Keratinocyte (primary cell): ENCODE data around the gene PSMD14. TPM values are rescaled to one million over a fixed set of nuclear protein-coding genes. Genes with fewer than 3 reads are reported as not detected.

Experiments
- DNase-seq: peaks from one replicate; pipeline ENCODE4 v3.0.0-alpha.2; 2011; ENCODE audit warnings: low read depth, missing footprints, low spot score
- FAIRE-seq: peaks from 2 replicates; lab custom pipeline; 2011; peaks lifted over from hg19 to GRCh38; lab: Jason Lieb, UNC
- H2AFZ ChIP-seq: 2 replicates; pipeline ENCODE4 v1.6.0; 2012; ENCODE audit warnings: low read length, control low read depth, inconsistent platforms; ENCODE audit not compliant: control insufficient read depth
- H3K27ac ChIP-seq: 2 replicates; pipeline ENCODE4 v1.5.1; 2011; ENCODE audit warnings: low read length; ENCODE audit not compliant: control insufficient read depth, insufficient read depth
- H3K27me3 ChIP-seq: 3 replicates; pipeline ENCODE4 v1.6.0; 2011; ENCODE audit warnings: low read length; ENCODE audit not compliant: control insufficient read depth, insufficient read depth; ENCODE audit errors: extremely low read depth
- H3K36me3 ChIP-seq, 2 experiments: 2 replicates in 1 of 2; 3 replicates in 1 of 2; pipeline ENCODE4 v1.5.1; 2011; ENCODE audit warnings: low read length in 2 of 2, mild to moderate bottlenecking in 1 of 2; ENCODE audit not compliant: control insufficient read depth in 2 of 2, insufficient read depth in 2 of 2; ENCODE audit errors: extremely low read depth in 1 of 2
- H3K4me1 ChIP-seq: 3 replicates; pipeline ENCODE4 v1.5.1; 2011; ENCODE audit warnings: low read length; ENCODE audit not compliant: control insufficient read depth, insufficient read depth; ENCODE audit errors: extremely low read depth
- H3K4me2 ChIP-seq: 3 replicates; pipeline ENCODE4 v1.6.0; 2011; ENCODE audit warnings: low read depth, low read length; ENCODE audit not compliant: control insufficient read depth, insufficient read depth; ENCODE audit errors: extremely low read depth
- H3K4me3 ChIP-seq, 3 experiments: fragments of 200-600 bp in 1 of 3; sonication (generic) in 1 of 3; 2 replicates in 2 of 3; 3 replicates in 1 of 3; pipeline ENCODE4 v1.5.1; 2011 to 2016; ENCODE audit warnings: low read length in 3 of 3, mild to moderate bottlenecking in 3 of 3, control low read depth in 2 of 3, inconsistent platforms in 1 of 3, low read depth in 1 of 3, mixed read lengths in 1 of 3, mixed run types in 1 of 3, moderate library complexity in 1 of 3; ENCODE audit not compliant: control insufficient read depth in 2 of 3, insufficient read depth in 2 of 3; ENCODE audit errors: extremely low read depth in 1 of 3
- H3K79me2 ChIP-seq: 2 replicates; pipeline ENCODE4 v1.6.0; 2012; ENCODE audit warnings: low read length; ENCODE audit not compliant: control insufficient read depth, insufficient read depth
- H3K9ac ChIP-seq: 3 replicates; pipeline ENCODE4 v1.6.0; 2011; ENCODE audit warnings: low read length; ENCODE audit not compliant: control insufficient read depth, insufficient read depth; ENCODE audit errors: extremely low read depth
- H3K9me1 ChIP-seq: 3 replicates; pipeline ENCODE4 v1.6.0; 2011; ENCODE audit warnings: low read length; ENCODE audit not compliant: control insufficient read depth, insufficient read depth; ENCODE audit errors: extremely low read depth
- H3K9me3 ChIP-seq: 2 replicates; pipeline ENCODE4 v1.5.1; 2012; ENCODE audit warnings: low read depth, low read length; ENCODE audit not compliant: control insufficient read depth
- H4K20me1 ChIP-seq: 3 replicates; pipeline ENCODE4 v1.6.0; 2011; ENCODE audit warnings: low read length; ENCODE audit not compliant: control insufficient read depth, insufficient read depth; ENCODE audit errors: extremely low read depth
- EZH2 ChIP-seq: IDR thresholded peaks from one replicate; pipeline ENCODE4 v1.6.1; 2012; ENCODE audit warnings: inconsistent platforms, mild to moderate bottlenecking, low read length, moderate library complexity
- dilution Hi-C: fragments of 300-500 bp; cut with MboI; formaldehyde crosslinking; loops from one replicate; pipeline ENCODE4 v1.7.0; 2020; ENCODE audit warnings: low sequenced_read_pairs; ENCODE audit not compliant: extremely low pct_ligation_motif_present
- polyA plus RNA-seq, 5 experiments: library from polyadenylated mRNA; depleted of rRNA in 3 of 5; stranded (reverse) in 3 of 5; stranded (forward) in 1 of 5; unstranded in 1 of 5; fragments of >200 nt; gene quantifications; 1 replicate in 1 of 5; 2 replicates in 3 of 5; 3 replicates in 1 of 5; pipeline versions ENCODE4 v1.2.1 to v1.2.3, GENCODE V29; 2011 to 2012; ENCODE audit warnings: missing spikeins in 2 of 5, low read depth in 1 of 5, low replicate concordance in 1 of 5
- TF ChIP-seq, protein P1 (sequence below), 3 experiments: IDR thresholded peaks in 1 of 3; conservative IDR thresholded peaks in 1 of 3; optimal IDR thresholded peaks in 1 of 3; 2 replicates in 2 of 3; 3 replicates in 1 of 3; pipeline versions ENCODE3 to v1.5.1; 2011; ENCODE audit warnings: low read length in 3 of 3, mild to moderate bottlenecking in 3 of 3, moderate library complexity in 2 of 3, control low read depth in 1 of 3, inconsistent platforms in 1 of 3; ENCODE audit not compliant: insufficient read depth in 2 of 3; ENCODE audit errors: extremely low read depth in 1 of 3

Gene PSMD14
- polyA plus RNA-seq, 1 donor (not counting 4 experiments of a cell fraction or from before 2014, with no cell fraction given) = 136 TPM

DNA sequence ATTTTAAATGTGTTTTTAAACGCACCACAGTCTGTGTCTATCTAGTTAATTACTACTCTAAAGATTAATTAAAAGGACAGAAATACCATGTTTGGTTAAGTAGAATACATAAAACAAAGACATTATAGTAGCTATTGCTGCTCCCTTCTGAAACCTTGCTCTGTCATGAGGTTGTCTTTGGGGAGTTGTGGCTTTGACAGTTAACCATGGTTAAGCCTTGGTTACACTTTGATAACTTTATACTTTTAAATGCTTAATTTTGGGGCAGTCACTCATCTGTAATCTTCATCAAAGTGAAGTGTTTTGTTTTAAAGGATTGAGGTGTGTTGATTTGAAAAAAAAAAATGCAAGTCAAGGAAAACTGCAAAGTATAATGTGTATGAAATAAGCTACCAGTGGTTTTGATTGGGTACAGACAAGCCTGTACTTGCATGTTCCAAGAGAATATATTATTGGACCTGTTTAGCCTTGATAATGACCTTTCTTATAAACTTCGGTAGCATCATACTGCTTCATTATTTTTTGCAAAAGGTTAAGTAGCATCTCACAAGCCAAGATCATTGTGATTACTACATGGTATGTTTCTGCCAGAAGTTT lies 78.1 kb downstream of the PSMD14 start:
- FAIRE-seq (no peak), DNase-seq (no peak)
- dilution Hi-C loops = no loop called here

DNA sequence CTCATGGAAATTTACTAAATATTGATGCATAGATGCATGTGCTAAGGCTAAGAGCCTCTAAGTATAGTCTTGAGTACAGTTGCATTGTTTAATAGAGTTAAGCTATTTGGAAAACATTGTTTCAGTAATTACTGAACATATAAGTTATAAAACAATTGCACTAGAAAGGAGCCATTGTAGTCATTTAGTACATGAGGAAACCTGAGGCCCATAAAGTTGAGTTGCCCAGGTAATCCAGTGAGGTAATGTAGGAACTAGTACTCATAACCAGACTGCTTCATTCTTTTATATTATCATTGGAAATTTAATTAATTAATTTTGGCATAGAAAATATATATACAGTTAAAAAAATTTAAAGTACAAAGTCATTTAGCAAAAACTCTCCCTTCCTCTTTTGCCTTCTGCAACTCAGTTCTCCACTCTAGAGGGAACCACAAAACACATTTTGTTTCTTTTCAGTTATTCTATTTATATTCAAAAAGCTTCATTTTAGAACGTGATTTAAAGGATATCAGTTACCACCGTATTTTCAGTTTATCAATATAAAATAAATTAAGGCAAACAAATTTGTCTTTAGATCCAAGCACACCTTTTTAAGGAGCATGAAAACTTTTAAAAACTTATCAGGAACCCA lies 80.0 kb downstream of the PSMD14 start:
- Histone ChIP-seq H3K4me1 (no peaks in the 10 kb centered on the region), H3K9me1 (no peaks in the 10 kb centered on the region), H3K4me3 (no peak overlapping the region), H3K79me2 (no peaks in the 10 kb centered on the region), H3K4me2 (no peak overlapping the region), H3K36me3 (peaks cover 3 to 5% of the 10 kb centered on the region in 2 experiments), H3K27me3 (no peaks in the 10 kb centered on the region), H3K27ac (no peak overlapping the region), H4K20me1 (no peaks in the 10 kb centered on the region), H2AFZ (no peak overlapping the region), H3K9ac (no peak overlapping the region), H3K9me3 (no peaks in the 10 kb centered on the region)
- FAIRE-seq (no peak), DNase-seq (no peak)
- dilution Hi-C loops = no loop called here
- TF ChIP-seq, protein P1, sequence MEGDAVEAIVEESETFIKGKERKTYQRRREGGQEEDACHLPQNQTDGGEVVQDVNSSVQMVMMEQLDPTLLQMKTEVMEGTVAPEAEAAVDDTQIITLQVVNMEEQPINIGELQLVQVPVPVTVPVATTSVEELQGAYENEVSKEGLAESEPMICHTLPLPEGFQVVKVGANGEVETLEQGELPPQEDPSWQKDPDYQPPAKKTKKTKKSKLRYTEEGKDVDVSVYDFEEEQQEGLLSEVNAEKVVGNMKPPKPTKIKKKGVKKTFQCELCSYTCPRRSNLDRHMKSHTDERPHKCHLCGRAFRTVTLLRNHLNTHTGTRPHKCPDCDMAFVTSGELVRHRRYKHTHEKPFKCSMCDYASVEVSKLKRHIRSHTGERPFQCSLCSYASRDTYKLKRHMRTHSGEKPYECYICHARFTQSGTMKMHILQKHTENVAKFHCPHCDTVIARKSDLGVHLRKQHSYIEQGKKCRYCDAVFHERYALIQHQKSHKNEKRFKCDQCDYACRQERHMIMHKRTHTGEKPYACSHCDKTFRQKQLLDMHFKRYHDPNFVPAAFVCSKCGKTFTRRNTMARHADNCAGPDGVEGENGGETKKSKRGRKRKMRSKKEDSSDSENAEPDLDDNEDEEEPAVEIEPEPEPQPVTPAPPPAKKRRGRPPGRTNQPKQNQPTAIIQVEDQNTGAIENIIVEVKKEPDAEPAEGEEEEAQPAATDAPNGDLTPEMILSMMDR (optimal IDR thresholded peaks at IDR 0.05 in 1 of 3, IDR thresholded peaks at IDR 0.05 in 1 of 3, conservative IDR thresholded peaks at IDR 0.05 in 1 of 3; ENCODE audit: extremely low read depth in 1 of 3, insufficient read depth in 2 of 3, low read length in 3 of 3) = no peak
- TF ChIP-seq EZH2 = no peak

More for the DNA sequence above, 78.1 kb downstream of the PSMD14 start:
- H3K4me3 ChIP-seq = no peak overlapping the region
- TF ChIP-seq, protein P1 (optimal IDR thresholded peaks at IDR 0.05 in 1 of 3, IDR thresholded peaks at IDR 0.05 in 1 of 3, conservative IDR thresholded peaks at IDR 0.05 in 1 of 3; ENCODE audit: extremely low read depth in 1 of 3, insufficient read depth in 2 of 3, low read length in 3 of 3) = no peak
- no peak for TF ChIP-seq EZH2
- no peak overlapping the region for H3K4me2 ChIP-seq
- H3K9me3 ChIP-seq = no peaks in the 10 kb centered on the region
- H3K27ac ChIP-seq = no peak overlapping the region
- H3K4me1 ChIP-seq = no peaks in the 10 kb centered on the region
- no peak overlapping the region for H2AFZ ChIP-seq
- no peaks in the 10 kb centered on the region for H3K27me3 ChIP-seq
- peaks cover 0 to 1% of the 10 kb centered on the region in 2 experiments for H3K36me3 ChIP-seq
- no peak overlapping the region for H3K9ac ChIP-seq
- no peaks in the 10 kb centered on the region for H3K79me2 ChIP-seq
- no peaks in the 10 kb centered on the region for H3K9me1 ChIP-seq
- H4K20me1 ChIP-seq = no peaks in the 10 kb centered on the region
